Fibroblast of skin of left biceps (primary cell): ENCODE measurements around the gene LDB2.
A peak's percentile ranks its signal among the peaks of the same experiment; 100 is the strongest.

Source experiments
- DNase-seq, 2 experiments: peaks; one replicate each; pipeline ENCODE4 v3.0.0-alpha.2; 2013; ENCODE audit warnings: low read depth in 2 of 2

Gene LDB2

GRCh38 chr4:16757080-16757521, 141.3 kb downstream of the LDB2 start:
- DNase-seq: peak in 1 of 2 experiments; percentile 15

- no peak for DNase-seq
Observed at GRCh38 chr4:16754104-16754503, 144.3 kb downstream of the LDB2 start.

- DNase-seq: no peak
Observed at GRCh38 chr4:16752150-16752549, 146.3 kb downstream of the LDB2 start.

GRCh38 chr4:16750882-16751642, 147.4 kb downstream of the LDB2 start:
- no peak for DNase-seq

- no peak for DNase-seq
Observed at GRCh38 chr4:16750216-16750615, 148.2 kb downstream of the LDB2 start.

GRCh38 chr4:16745887-16746286, 152.6 kb downstream of the LDB2 start:
- no peak for DNase-seq

GRCh38 chr4:16745009-16745635, 153.3 kb downstream of the LDB2 start:
- DNase-seq: peak in 1 of 2 experiments; percentile 32

- DNase-seq: no peak
Observed at GRCh38 chr4:16741287-16741686, 157.2 kb downstream of the LDB2 start.

GRCh38 chr4:16739997-16740624, 158.3 kb downstream of the LDB2 start:
- DNase-seq: no peak

- DNase-seq: no peak
Observed at GRCh38 chr4:16738558-16738957, 159.9 kb downstream of the LDB2 start.

GRCh38 chr4:16733509-16733908, 164.9 kb downstream of the LDB2 start:
- DNase-seq: no peak

- DNase-seq: no peak
Observed at GRCh38 chr4:16732741-16733140, 165.7 kb downstream of the LDB2 start.

- no peak for DNase-seq
Observed at GRCh38 chr4:16731776-16732380, 166.6 kb downstream of the LDB2 start.

GRCh38 chr4:16730522-16731205, 167.8 kb downstream of the LDB2 start:
- DNase-seq: no peak

GRCh38 chr4:16729336-16729735, 169.1 kb downstream of the LDB2 start:
- no peak for DNase-seq

GRCh38 chr4:16728849-16729248, 169.6 kb downstream of the LDB2 start:
- no peak for DNase-seq

GRCh38 chr4:16728111-16728510, 170.3 kb downstream of the LDB2 start:
- no peak for DNase-seq

- no peak for DNase-seq
Observed at GRCh38 chr4:16727218-16727617, 171.2 kb downstream of the LDB2 start.

- no peak for DNase-seq
Observed at GRCh38 chr4:16726368-16727050, 171.9 kb downstream of the LDB2 start.

GRCh38 chr4:16725252-16725651, 173.2 kb downstream of the LDB2 start:
- DNase-seq: no peak

- DNase-seq: no peak
Observed at GRCh38 chr4:16722416-16722815, 176.0 kb downstream of the LDB2 start.
